Nephron (organoid): ENCODE data around the gene IGF2R.

Source experiments
- H3K27ac Mint-ChIP-seq, 3 experiments: 2 replicates each; pipeline ENCODE4 v1.8.0; 2020; ENCODE audit warnings: mixed read lengths in 3 of 3, mild to moderate bottlenecking in 2 of 3, moderate library complexity in 1 of 3
- H3K27me3 Mint-ChIP-seq: 2 replicates; pipeline ENCODE4 v1.8.0; 2021; ENCODE audit warnings: low read depth, mild to moderate bottlenecking, moderate library complexity, mixed read lengths
- H3K36me3 Mint-ChIP-seq: 2 replicates; pipeline ENCODE4 v1.8.0; 2020; ENCODE audit warnings: low read depth, mixed read lengths
- H3K4me1 Mint-ChIP-seq: 2 replicates; pipeline ENCODE4 v1.8.0; 2020; ENCODE audit warnings: mixed read lengths
- H3K4me3 Mint-ChIP-seq, 3 experiments: 2 replicates each; pipeline ENCODE4 v1.8.0; 2020; ENCODE audit warnings: mild to moderate bottlenecking in 3 of 3, mixed read lengths in 3 of 3, moderate library complexity in 2 of 3
- H3K9me3 Mint-ChIP-seq: 2 replicates; pipeline ENCODE4 v1.8.0; 2020; ENCODE audit warnings: mixed read lengths
- CTCF ChIP-seq, 3 experiments: fragments of 200-600 bp; sonication (generic); IDR thresholded peaks; one replicate each; pipeline ENCODE4 v1.5.0; 2021; ENCODE audit warnings: antibody characterized with exemption in 3 of 3; ENCODE audit not compliant: unreplicated experiment in 3 of 3

Gene IGF2R

GRCh38 chr6:160022101-160022500 is 53.2 kb downstream of the IGF2R start:
- Mint-ChIP-seq H3K27me3 (no peaks in the 10 kb centered on the region), H3K4me1 (no peaks in the 10 kb centered on the region), H3K27ac (no peak overlapping the region), H3K9me3 (peaks cover 3% of the 10 kb centered on the region), H3K4me3 (no peak overlapping the region), H3K36me3 (peaks cover 45% of the 10 kb centered on the region)
- no peak for TF ChIP-seq CTCF (IDR thresholded peaks at IDR 0.05; ENCODE audit: unreplicated experiment in 3 of 3)

- Mint-ChIP-seq H3K36me3 (peaks cover 44% of the 10 kb centered on the region), H3K27ac (no peak overlapping the region), H3K4me3 (no peak overlapping the region), H3K9me3 (peaks cover 3% of the 10 kb centered on the region), H3K4me1 (peaks cover 3% of the 10 kb centered on the region), H3K27me3 (no peaks in the 10 kb centered on the region)
- no peak for TF ChIP-seq CTCF (IDR thresholded peaks at IDR 0.05; ENCODE audit: unreplicated experiment in 3 of 3)
Observed at GRCh38 chr6:160022793-160023192, 53.9 kb downstream of the IGF2R start.

- no peak for TF ChIP-seq CTCF (IDR thresholded peaks at IDR 0.05; ENCODE audit: unreplicated experiment in 3 of 3)
- H3K27ac Mint-ChIP-seq: no peak overlapping the region
- peaks cover 11% of the 10 kb centered on the region for H3K4me1 Mint-ChIP-seq
- H3K27me3 Mint-ChIP-seq: no peaks in the 10 kb centered on the region
- peaks cover 38% of the 10 kb centered on the region for H3K36me3 Mint-ChIP-seq
- H3K4me3 Mint-ChIP-seq: no peak overlapping the region
- peaks cover 3% of the 10 kb centered on the region for H3K9me3 Mint-ChIP-seq
Observed at GRCh38 chr6:160024152-160024551, 55.3 kb downstream of the IGF2R start.

GRCh38 chr6:160027076-160027475 is 58.2 kb downstream of the IGF2R start:
- Mint-ChIP-seq H3K27ac (no peak overlapping the region), H3K4me3 (no peak overlapping the region), H3K4me1 (peaks cover 37% of the 10 kb centered on the region), H3K27me3 (no peaks in the 10 kb centered on the region), H3K36me3 (peaks cover 43% of the 10 kb centered on the region), H3K9me3 (no peaks in the 10 kb centered on the region)
- TF ChIP-seq CTCF (IDR thresholded peaks at IDR 0.05; ENCODE audit: unreplicated experiment in 3 of 3): no peak

GRCh38 chr6:160027931-160028330 is 59.0 kb downstream of the IGF2R start:
- Mint-ChIP-seq H3K27ac (peak overlapping the region; percentile 81 to 95 (median 82)), H3K4me1 (peaks cover 37% of the 10 kb centered on the region), H3K27me3 (no peaks in the 10 kb centered on the region), H3K9me3 (no peaks in the 10 kb centered on the region), H3K4me3 (no peak overlapping the region), H3K36me3 (peaks cover 52% of the 10 kb centered on the region)
- TF ChIP-seq CTCF (IDR thresholded peaks at IDR 0.05; ENCODE audit: unreplicated experiment in 3 of 3): no peak

GRCh38 chr6:160028487-160029275 is 59.8 kb downstream of the IGF2R start:
- H3K9me3 Mint-ChIP-seq: no peaks in the 10 kb centered on the region

More at GRCh38 chr6:160028487-160029275, 59.8 kb downstream of the IGF2R start:
- peak overlapping the region; percentile 82 to 98 (median 95) for H3K27ac Mint-ChIP-seq
- H3K4me1 Mint-ChIP-seq: peaks cover 43% of the 10 kb centered on the region
- no peaks in the 10 kb centered on the region for H3K27me3 Mint-ChIP-seq
- peaks cover 59% of the 10 kb centered on the region for H3K36me3 Mint-ChIP-seq
- peak overlapping the region in 1 of 3 experiments; percentile 28 for H3K4me3 Mint-ChIP-seq
- no peak for TF ChIP-seq CTCF (IDR thresholded peaks at IDR 0.05; ENCODE audit: unreplicated experiment in 3 of 3)
